ENCODE data around the gene TMEM138. TPM values are rescaled to one million over a fixed set of nuclear protein-coding genes. Genes with fewer than 3 reads are reported as not detected.

The TMEM138 gene
- total RNA-seq, 1 experiment from 2014 or later = 38.8 TPM

GRCh38 chr11:61349916-61350315 is 12.3 kb upstream of the TMEM138 start (continued):
- no peak for TF ChIP-seq USF2 (CRISPR knock-in tag; IDR thresholded peaks at IDR 0.05)
- TF ChIP-seq MAX (CRISPR knock-in tag; IDR thresholded peaks at IDR 0.05) = no peak
- no peak for TF ChIP-seq ZNF317 (CRISPR knock-in tag; IDR thresholded peaks at IDR 0.05; ENCODE audit: borderline replicate concordance, low read depth)
- TF ChIP-seq CREM (CRISPR knock-in tag; IDR thresholded peaks at IDR 0.05) = no peak
- TF ChIP-seq, protein P1, sequence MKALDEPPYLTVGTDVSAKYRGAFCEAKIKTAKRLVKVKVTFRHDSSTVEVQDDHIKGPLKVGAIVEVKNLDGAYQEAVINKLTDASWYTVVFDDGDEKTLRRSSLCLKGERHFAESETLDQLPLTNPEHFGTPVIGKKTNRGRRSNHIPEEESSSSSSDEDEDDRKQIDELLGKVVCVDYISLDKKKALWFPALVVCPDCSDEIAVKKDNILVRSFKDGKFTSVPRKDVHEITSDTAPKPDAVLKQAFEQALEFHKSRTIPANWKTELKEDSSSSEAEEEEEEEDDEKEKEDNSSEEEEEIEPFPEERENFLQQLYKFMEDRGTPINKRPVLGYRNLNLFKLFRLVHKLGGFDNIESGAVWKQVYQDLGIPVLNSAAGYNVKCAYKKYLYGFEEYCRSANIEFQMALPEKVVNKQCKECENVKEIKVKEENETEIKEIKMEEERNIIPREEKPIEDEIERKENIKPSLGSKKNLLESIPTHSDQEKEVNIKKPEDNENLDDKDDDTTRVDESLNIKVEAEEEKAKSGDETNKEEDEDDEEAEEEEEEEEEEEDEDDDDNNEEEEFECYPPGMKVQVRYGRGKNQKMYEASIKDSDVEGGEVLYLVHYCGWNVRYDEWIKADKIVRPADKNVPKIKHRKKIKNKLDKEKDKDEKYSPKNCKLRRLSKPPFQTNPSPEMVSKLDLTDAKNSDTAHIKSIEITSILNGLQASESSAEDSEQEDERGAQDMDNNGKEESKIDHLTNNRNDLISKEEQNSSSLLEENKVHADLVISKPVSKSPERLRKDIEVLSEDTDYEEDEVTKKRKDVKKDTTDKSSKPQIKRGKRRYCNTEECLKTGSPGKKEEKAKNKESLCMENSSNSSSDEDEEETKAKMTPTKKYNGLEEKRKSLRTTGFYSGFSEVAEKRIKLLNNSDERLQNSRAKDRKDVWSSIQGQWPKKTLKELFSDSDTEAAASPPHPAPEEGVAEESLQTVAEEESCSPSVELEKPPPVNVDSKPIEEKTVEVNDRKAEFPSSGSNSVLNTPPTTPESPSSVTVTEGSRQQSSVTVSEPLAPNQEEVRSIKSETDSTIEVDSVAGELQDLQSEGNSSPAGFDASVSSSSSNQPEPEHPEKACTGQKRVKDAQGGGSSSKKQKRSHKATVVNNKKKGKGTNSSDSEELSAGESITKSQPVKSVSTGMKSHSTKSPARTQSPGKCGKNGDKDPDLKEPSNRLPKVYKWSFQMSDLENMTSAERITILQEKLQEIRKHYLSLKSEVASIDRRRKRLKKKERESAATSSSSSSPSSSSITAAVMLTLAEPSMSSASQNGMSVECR (CRISPR knock-in tag; IDR thresholded peaks at IDR 0.05; ENCODE audit: borderline replicate concordance) = no peak
- no peak for TF ChIP-seq MYBL2 (CRISPR knock-in tag; IDR thresholded peaks at IDR 0.05)
- no peak for TF ChIP-seq NFYB (CRISPR knock-in tag; conservative IDR thresholded peaks at IDR 0.05; ENCODE audit: low read depth)

DNA sequence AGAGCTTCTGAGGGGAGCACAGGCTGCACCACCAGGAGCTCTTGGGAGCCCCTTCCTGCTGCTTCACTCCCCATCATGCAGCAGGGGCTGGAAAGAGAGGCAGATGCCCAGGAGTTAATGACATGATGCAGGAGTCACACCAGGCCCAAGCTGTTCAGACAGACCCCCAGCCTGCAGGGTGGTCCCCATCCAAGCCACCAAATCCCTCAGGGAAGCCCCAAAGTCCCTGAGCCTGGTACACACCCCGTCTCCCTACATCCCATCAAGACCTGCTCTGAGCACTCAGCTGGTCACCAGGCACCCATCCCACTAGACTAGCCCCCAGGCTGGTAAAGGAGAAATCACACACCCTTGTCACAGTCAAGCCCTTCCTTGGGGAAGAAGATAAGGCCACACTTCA is 11.8 kb upstream of the TMEM138 start:
- Mint-ChIP-seq H3K9me3 (no peaks in the 10 kb centered on the region), H3K36me3 (peaks cover 15% of the 10 kb centered on the region), H3K27ac (no peak overlapping the region), H3K27me3 (ENCODE audit: low read depth) (no peaks in the 10 kb centered on the region), H3K4me3 (no peak overlapping the region), H3K4me1 (no peaks in the 10 kb centered on the region)
- ChIA-PET POLR2A (no interaction called here), CTCF (interaction anchor here (2.9 kb wide), 1 partner anchor 36 kb away, joined by 8 read pairs; no protein-coding TSS in a partner anchor)
- TF ChIP-seq SP1 (CRISPR knock-in tag; conservative IDR thresholded peaks at IDR 0.05) (no peak), CBFB (CRISPR knock-in tag; IDR thresholded peaks at IDR 0.05; ENCODE audit: low read depth) (no peak), ZNF121 (CRISPR knock-in tag; IDR thresholded peaks at IDR 0.05) (no peak), NFATC4 (CRISPR knock-in tag; IDR thresholded peaks at IDR 0.05) (no peak), SMAD3 (CRISPR knock-in tag; IDR thresholded peaks at IDR 0.05; ENCODE audit: borderline replicate concordance) (no peak), KAT7 (CRISPR knock-in tag; IDR thresholded peaks at IDR 0.05; ENCODE audit: borderline replicate concordance) (no peak), ZNF671 (CRISPR knock-in tag; IDR thresholded peaks at IDR 0.05) (no peak), PRRX2 (CRISPR knock-in tag; IDR thresholded peaks at IDR 0.05) (no peak), HMGXB4 (CRISPR knock-in tag; IDR thresholded peaks at IDR 0.05) (no peak), ATF1 (CRISPR knock-in tag; IDR thresholded peaks at IDR 0.05) (no peak), ETV6 (CRISPR knock-in tag; IDR thresholded peaks at IDR 0.05) (no peak), MYBL2 (CRISPR knock-in tag; IDR thresholded peaks at IDR 0.05) (no peak), MAX (CRISPR knock-in tag; IDR thresholded peaks at IDR 0.05) (no peak), NFE2L1 (CRISPR knock-in tag; IDR thresholded peaks at IDR 0.05) (no peak)
- TF ChIP-seq, protein P2, sequence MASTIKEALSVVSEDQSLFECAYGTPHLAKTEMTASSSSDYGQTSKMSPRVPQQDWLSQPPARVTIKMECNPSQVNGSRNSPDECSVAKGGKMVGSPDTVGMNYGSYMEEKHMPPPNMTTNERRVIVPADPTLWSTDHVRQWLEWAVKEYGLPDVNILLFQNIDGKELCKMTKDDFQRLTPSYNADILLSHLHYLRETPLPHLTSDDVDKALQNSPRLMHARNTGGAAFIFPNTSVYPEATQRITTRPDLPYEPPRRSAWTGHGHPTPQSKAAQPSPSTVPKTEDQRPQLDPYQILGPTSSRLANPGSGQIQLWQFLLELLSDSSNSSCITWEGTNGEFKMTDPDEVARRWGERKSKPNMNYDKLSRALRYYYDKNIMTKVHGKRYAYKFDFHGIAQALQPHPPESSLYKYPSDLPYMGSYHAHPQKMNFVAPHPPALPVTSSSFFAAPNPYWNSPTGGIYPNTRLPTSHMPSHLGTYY (CRISPR knock-in tag; IDR thresholded peaks at IDR 0.05) = no peak
- TF ChIP-seq, protein P3, sequence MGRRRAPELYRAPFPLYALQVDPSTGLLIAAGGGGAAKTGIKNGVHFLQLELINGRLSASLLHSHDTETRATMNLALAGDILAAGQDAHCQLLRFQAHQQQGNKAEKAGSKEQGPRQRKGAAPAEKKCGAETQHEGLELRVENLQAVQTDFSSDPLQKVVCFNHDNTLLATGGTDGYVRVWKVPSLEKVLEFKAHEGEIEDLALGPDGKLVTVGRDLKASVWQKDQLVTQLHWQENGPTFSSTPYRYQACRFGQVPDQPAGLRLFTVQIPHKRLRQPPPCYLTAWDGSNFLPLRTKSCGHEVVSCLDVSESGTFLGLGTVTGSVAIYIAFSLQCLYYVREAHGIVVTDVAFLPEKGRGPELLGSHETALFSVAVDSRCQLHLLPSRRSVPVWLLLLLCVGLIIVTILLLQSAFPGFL (CRISPR knock-in tag; IDR thresholded peaks at IDR 0.05; ENCODE audit: borderline replicate concordance) = no peak
- TF ChIP-seq, protein P4, sequence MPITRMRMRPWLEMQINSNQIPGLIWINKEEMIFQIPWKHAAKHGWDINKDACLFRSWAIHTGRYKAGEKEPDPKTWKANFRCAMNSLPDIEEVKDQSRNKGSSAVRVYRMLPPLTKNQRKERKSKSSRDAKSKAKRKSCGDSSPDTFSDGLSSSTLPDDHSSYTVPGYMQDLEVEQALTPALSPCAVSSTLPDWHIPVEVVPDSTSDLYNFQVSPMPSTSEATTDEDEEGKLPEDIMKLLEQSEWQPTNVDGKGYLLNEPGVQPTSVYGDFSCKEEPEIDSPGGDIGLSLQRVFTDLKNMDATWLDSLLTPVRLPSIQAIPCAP (CRISPR knock-in tag; IDR thresholded peaks at IDR 0.05) = no peak
- ATAC-seq = no peak
- no peak for DNase-seq (ENCODE audit: low spot score)
